HG03521 (cell line): ENCODE data around the gene PLEKHM1.

Experiments used
- ATAC-seq: cut with Tn5 transposase; IDR thresholded peaks from one replicate; pipeline ENCODE4 v1.9.1; 2021; ENCODE audit warnings: mild to moderate bottlenecking, moderate library complexity; ENCODE audit not compliant: unreplicated experiment

PLEKHM1 gene

GRCh38 chr17:45404870-45405249 lies 85.7 kb downstream of the PLEKHM1 start:
- no peak for ATAC-seq

GRCh38 chr17:45403906-45404490 lies 86.5 kb downstream of the PLEKHM1 start:
- no peak for ATAC-seq

- no peak for ATAC-seq
These were observed 87.6 kb downstream of the PLEKHM1 start for GRCh38 chr17:45402916-45403315.

GRCh38 chr17:45398800-45399199 lies 91.7 kb downstream of the PLEKHM1 start:
- ATAC-seq = no peak

GRCh38 chr17:45397796-45398195 lies 92.7 kb downstream of the PLEKHM1 start:
- no peak for ATAC-seq

- no peak for ATAC-seq
These were observed 93.9 kb downstream of the PLEKHM1 start for GRCh38 chr17:45396496-45397205.

- no peak for ATAC-seq
These were observed 94.7 kb downstream of the PLEKHM1 start for GRCh38 chr17:45395569-45396415.

GRCh38 chr17:45394913-45395568 lies 95.5 kb downstream of the PLEKHM1 start:
- no peak for ATAC-seq

- ATAC-seq = no peak
These were observed 96.0 kb downstream of the PLEKHM1 start for GRCh38 chr17:45394564-45394912.

GRCh38 chr17:45394091-45394490 lies 96.4 kb downstream of the PLEKHM1 start:
- ATAC-seq = no peak

- no peak for ATAC-seq
These were observed 97.1 kb downstream of the PLEKHM1 start for GRCh38 chr17:45393411-45393810.

- no peak for ATAC-seq
These were observed 98.6 kb downstream of the PLEKHM1 start for GRCh38 chr17:45391918-45392317.

GRCh38 chr17:45391291-45391690 lies 99.2 kb downstream of the PLEKHM1 start:
- no peak for ATAC-seq

- ATAC-seq = no peak
These were observed 101.2 kb downstream of the PLEKHM1 start for GRCh38 chr17:45389354-45389753.

GRCh38 chr17:45388604-45389325 lies 101.8 kb downstream of the PLEKHM1 start:
- ATAC-seq = no peak

- ATAC-seq = no peak
These were observed 102.8 kb downstream of the PLEKHM1 start for GRCh38 chr17:45387739-45388138.

- ATAC-seq = no peak
These were observed 104.3 kb downstream of the PLEKHM1 start for GRCh38 chr17:45386178-45386577.
